Stomach (tissue), 4 donors: ENCODE results near the gene PCSK2.

ENCODE experiments used
- CTCF ChIP-seq, 7 experiments: fragments of 450-650 bp in 4 of 7; fragments of 200-600 bp in 3 of 7; sonication (generic) in 3 of 7; IDR thresholded peaks; one replicate each; pipeline ENCODE4 v1.5.1; 2016 to 2019; ENCODE audit warnings: antibody characterized with exemption in 7 of 7, control low read depth in 2 of 7, mild to moderate bottlenecking in 1 of 7
- EP300 ChIP-seq: sonication (generic); formaldehyde crosslinking; IDR thresholded peaks from one replicate; pipeline ENCODE4 v1.6.1; 2017; ENCODE audit warnings: antibody characterized with exemption
- POLR2A ChIP-seq, 4 donors: fragments of 450-650 bp; IDR thresholded peaks; one replicate each; pipeline ENCODE4 v1.6.1; 2016; ENCODE audit warnings: antibody characterized with exemption in 4 of 4, control low read depth in 2 of 4, mild to moderate bottlenecking in 1 of 4, moderate library complexity in 1 of 4
- POLR2AphosphoS5 ChIP-seq, 3 donors: sonication (generic); formaldehyde crosslinking; IDR thresholded peaks; one replicate each; pipeline ENCODE4 v1.6.1; 2016; ENCODE audit warnings: antibody characterized with exemption in 3 of 3

GRCh38 chr20:17379651-17380050 is 152.8 kb downstream of the PCSK2 start:
- TF ChIP-seq CTCF (IDR thresholded peaks at IDR 0.05), result no peak
- no peak for TF ChIP-seq EP300
- TF ChIP-seq POLR2A (IDR thresholded peaks at IDR 0.05), result no peak
- no peak for TF ChIP-seq POLR2AphosphoS5 (IDR thresholded peaks at IDR 0.05)
